HepG2 (cell line): ENCODE measurements around the gene MRPS14. TPM values are rescaled to one million over a fixed set of nuclear protein-coding genes. Genes with fewer than 3 reads are reported as not detected.

Source experiments
- ADNP ChIP-seq: sonication (generic); formaldehyde crosslinking; IDR thresholded peaks from 2 replicates; pipeline ENCODE4 v1.4.0; 2020; ENCODE audit warnings: missing genetic modification reagents
- ELK4 ChIP-seq: sonication (generic); formaldehyde crosslinking; IDR thresholded peaks from 2 replicates; pipeline ENCODE4 v1.9.0; 2021; ENCODE audit warnings: missing genetic modification reagents, borderline replicate concordance
- GZF1 ChIP-seq: sonication (generic); formaldehyde crosslinking; IDR thresholded peaks from 2 replicates; pipeline ENCODE4 v1.5.1; 2020; ENCODE audit warnings: mild to moderate bottlenecking, missing genetic modification reagents
- HOXA7 ChIP-seq: sonication (generic); formaldehyde crosslinking; IDR thresholded peaks from 2 replicates; pipeline ENCODE4 v1.8.1; 2022; ENCODE audit warnings: mild to moderate bottlenecking, missing genetic modification reagents, moderate library complexity
- ISX ChIP-seq: sonication (generic); formaldehyde crosslinking; conservative IDR thresholded peaks from 2 replicates; pipeline ENCODE4 v1.5.0; 2020; ENCODE audit warnings: missing genetic modification reagents
- MNT ChIP-seq: fragments of 450-650 bp; IDR thresholded peaks from 2 replicates; pipeline ENCODE4 v1.6.1; 2016
- MTERF4 ChIP-seq: sonication (generic); formaldehyde crosslinking; IDR thresholded peaks from 2 replicates; pipeline ENCODE4 v1.8.0; 2023; ENCODE audit warnings: mild to moderate bottlenecking, missing genetic modification reagents
- NCOR1 ChIP-seq: fragments of 200-600 bp; sonication (generic); IDR thresholded peaks from 2 replicates; pipeline ENCODE4 v1.7.0; 2017; ENCODE audit warnings: antibody characterized with exemption, low read length, borderline replicate concordance
- PAF1 ChIP-seq: IDR thresholded peaks from 2 replicates; pipeline ENCODE4 v1.6.1; 2016; ENCODE audit warnings: missing genetic modification reagents, missing compliant biosample characterization
- PLRG1 ChIP-seq: fragments of 450-650 bp; conservative IDR thresholded peaks from 2 replicates; pipeline ENCODE4 v1.6.1; 2016
- POLR2AphosphoS5 ChIP-seq: IDR thresholded peaks from 2 replicates; pipeline ENCODE4 v1.6.1; 2012; ENCODE audit warnings: low read depth, low read length
- SIX1 ChIP-seq: sonication (generic); formaldehyde crosslinking; IDR thresholded peaks from 2 replicates; pipeline ENCODE4 v1.4.0; 2020; ENCODE audit warnings: missing genetic modification reagents, borderline replicate concordance
- SIX4 ChIP-seq: sonication (generic); formaldehyde crosslinking; IDR thresholded peaks from 2 replicates; pipeline ENCODE4 v1.4.0; 2020; ENCODE audit warnings: missing genetic modification reagents
- SKIL ChIP-seq: sonication (generic); formaldehyde crosslinking; IDR thresholded peaks from 2 replicates; pipeline ENCODE4 v1.8.0; 2022; ENCODE audit warnings: missing genetic modification reagents, mild to moderate bottlenecking, moderate library complexity, borderline replicate concordance
- SRY ChIP-seq: sonication (generic); formaldehyde crosslinking; IDR thresholded peaks from 2 replicates; pipeline ENCODE4 v1.8.0; 2022; ENCODE audit warnings: mild to moderate bottlenecking, missing genetic modification reagents
- ZBTB20 ChIP-seq: sonication (generic); formaldehyde crosslinking; IDR thresholded peaks from 2 replicates; pipeline ENCODE4 v1.8.1; 2023; ENCODE audit warnings: missing genetic modification reagents, low read depth, mild to moderate bottlenecking, borderline replicate concordance
- ZNF530 ChIP-seq: sonication (generic); formaldehyde crosslinking; IDR thresholded peaks from 2 replicates; pipeline ENCODE4 v1.5.0; 2020; ENCODE audit warnings: low read depth, mild to moderate bottlenecking, missing genetic modification reagents
- ZNF543 ChIP-seq: sonication (generic); formaldehyde crosslinking; IDR thresholded peaks from 2 replicates; pipeline ENCODE4 v1.4.0; 2020; ENCODE audit warnings: mild to moderate bottlenecking, missing genetic modification reagents
- ZNF614 ChIP-seq: IDR thresholded peaks from 2 replicates; pipeline ENCODE4 v1.6.1; 2018; ENCODE audit warnings: missing biosample characterization, missing genetic modification reagents, inconsistent platforms, borderline replicate concordance
- ZNF639 ChIP-seq: conservative IDR thresholded peaks from 2 replicates; pipeline ENCODE4 v1.6.1; 2018; ENCODE audit warnings: missing genetic modification reagents
- ZNF704 ChIP-seq: sonication (generic); formaldehyde crosslinking; IDR thresholded peaks from 2 replicates; pipeline ENCODE4 v1.8.1; 2023; ENCODE audit warnings: mild to moderate bottlenecking, inconsistent platforms, moderate library complexity, missing genetic modification reagents, borderline replicate concordance
- polyA plus RNA-seq, 8 experiments: library from polyadenylated mRNA; depleted of rRNA in 3 of 8; stranded (reverse) in 7 of 8; unstranded in 1 of 8; fragments of >200 nt; fragmentation: Illumina TruSeq in 4 of 8; extraction: Trizol in 4 of 8; gene quantifications; 2 replicates each; pipeline versions ENCODE4 v1.2.1 to v1.2.3, GENCODE V29; 2011 to 2016; ENCODE audit warnings: low read depth in 4 of 8, missing spikeins in 1 of 8, mixed read lengths in 1 of 8; ENCODE audit not compliant: insufficient read depth in 1 of 8
- total RNA-seq, 5 experiments: library from RNA; depleted of rRNA; stranded (reverse); fragments of >200 nt; fragmentation: Illumina TruSeq; extraction: Trizol; gene quantifications; 2 replicates each; pipeline ENCODE4 v1.2.3, GENCODE V29; 2016; ENCODE audit warnings: low read depth in 1 of 5

Gene MRPS14
- total and polyA plus RNA-seq, 2 of the 13 experiments (the other 11 are each of a cell fraction or from before 2014, with no cell fraction given) = 36.6 to 43.2 TPM

- no peak for TF ChIP-seq ZNF704
- TF ChIP-seq NCOR1 = peak; percentile 38; the same call in 1 of the 2 replicates
- TF ChIP-seq ZNF530 (CRISPR knock-in tag) = no peak
- no peak for TF ChIP-seq HOXA7 (CRISPR knock-in tag)
- TF ChIP-seq ZNF543 (CRISPR knock-in tag) = 0 out of 2 replicates have a peak, but pooled peaks have one; percentile 15
- TF ChIP-seq PLRG1 = no peak
- TF ChIP-seq ISX = no peak
- no peak for TF ChIP-seq PAF1 (CRISPR knock-in tag)
- peak; percentile 97 for TF ChIP-seq POLR2AphosphoS5
- peak; percentile 63; the same call in 1 of the 2 replicates for TF ChIP-seq ZNF614
- TF ChIP-seq ZBTB20 (CRISPR knock-in tag) = no peak; the same call in 1 of the 2 replicates
- no peak for TF ChIP-seq SRY (CRISPR knock-in tag)
- no peak; the same call in 1 of the 2 replicates for TF ChIP-seq SIX4 (CRISPR knock-in tag)
- peak; percentile 78; the same call in 1 of the 2 replicates for TF ChIP-seq ZNF639
- TF ChIP-seq MTERF4 (CRISPR knock-in tag) = peak; percentile 33; the same call in 1 of the 2 replicates
- no peak for TF ChIP-seq ELK4 (CRISPR knock-in tag)
- no peak for TF ChIP-seq ADNP (CRISPR knock-in tag)
- 0 out of 2 replicates have a peak, but pooled peaks have one; percentile 24 for TF ChIP-seq SKIL (CRISPR knock-in tag)
- TF ChIP-seq SIX1 = peak; percentile 34; the same call in 1 of the 2 replicates
- no peak for TF ChIP-seq MNT
- TF ChIP-seq GZF1 = no peak; the same call in 1 of the 2 replicates
Measured at GRCh38 chr1:174999216-174999935, 23.8 kb downstream of the MRPS14 start (continued).
